Heart left ventricle (tissue), 16 donors: ENCODE data around the gene SAMD13. TPM values are rescaled to one million over a fixed set of nuclear protein-coding genes. Genes with fewer than 3 reads are reported as not detected.

Experiments
- ATAC-seq, 4 donors: fragments of 200-7000 bp; cut with Tn5 transposase; one replicate each; pipeline ENCODE4 v1.9.1; 2020 to 2022; ENCODE audit warnings: moderate library complexity in 4 of 4, mild to moderate bottlenecking in 3 of 4, moderate number of reproducible peaks in 1 of 4
- DNase-seq, 5 donors: peaks; one replicate each; pipeline ENCODE4 v3.0.0-alpha.2; 2020
- H3K27ac ChIP-seq, 12 donors: fragments of 200-600 bp; sonication (generic) in 4 of 12; one replicate each; pipeline versions ENCODE4 v1.5.0 to v1.8.0; 2016 to 2022; ENCODE audit warnings: mild to moderate bottlenecking in 2 of 12
- H3K27me3 ChIP-seq, 9 donors: fragments of 200-600 bp; sonication (generic) in 2 of 9; one replicate each; pipeline versions ENCODE4 v1.5.1 to v1.8.0; 2016 to 2022; ENCODE audit warnings: mild to moderate bottlenecking in 3 of 9
- H3K36me3 ChIP-seq, 9 donors: fragments of 200-600 bp; sonication (generic) in 2 of 9; one replicate each; pipeline versions ENCODE4 v1.5.0 to v1.8.0; 2018 to 2022; ENCODE audit warnings: mild to moderate bottlenecking in 2 of 9
- H3K4me1 ChIP-seq, 12 donors: fragments of 200-600 bp; sonication (generic) in 4 of 12; one replicate each; pipeline versions ENCODE4 v1.5.0 to v1.8.0; 2016 to 2022; ENCODE audit warnings: mild to moderate bottlenecking in 3 of 12
- H3K4me3 ChIP-seq, 12 donors: fragments of 200-600 bp; sonication (generic) in 4 of 12; one replicate each; pipeline versions ENCODE4 v1.5.0 to v1.8.0; 2017 to 2022; ENCODE audit warnings: mild to moderate bottlenecking in 9 of 12, moderate library complexity in 4 of 12
- H3K9me3 ChIP-seq, 12 donors: fragments of 200-600 bp; sonication (generic) in 4 of 12; one replicate each; pipeline versions ENCODE4 v1.5.0 to v1.8.0; 2016 to 2022; ENCODE audit warnings: mild to moderate bottlenecking in 1 of 12
- CTCF ChIP-seq, 12 donors: fragments of 200-600 bp; sonication (generic) in 4 of 12; IDR thresholded peaks; one replicate each; pipeline versions ENCODE4 v1.5.0 to v1.8.0; 2018 to 2022; ENCODE audit warnings: antibody characterized with exemption in 12 of 12, mild to moderate bottlenecking in 5 of 12
- POLR2A ChIP-seq, 2 donors: fragments of 450-650 bp; IDR thresholded peaks; one replicate each; pipeline ENCODE4 v1.6.1; 2017; ENCODE audit warnings: antibody characterized with exemption in 2 of 2, mild to moderate bottlenecking in 2 of 2, moderate library complexity in 2 of 2
- WGBS, 4 donors: extraction: QIAGEN DNeasy Blood & Tissue Kit in 2 of 4; methylation state at CpG; one replicate each; pipeline versions ENCODE4 v1.1.5 to v1.1.7; 2013 to 2018; 5-methylcytosine and 5-hydroxymethylcytosine counted together
- intact Hi-C, 10 donors: fragments of 100-400 bp; cut with DNase I; formaldehyde crosslinking; loops; one replicate each; pipeline versions ENCODE4 v1.11.1 to v1.14.2; 2022
- polyA plus RNA-seq, 2 donors: library from polyadenylated mRNA; stranded (reverse); fragments of 200-250 nt; gene quantifications; one replicate each; pipeline ENCODE4 v1.2.3, GENCODE V29; 2013
- total RNA-seq, 9 donors: library from RNA; depleted of rRNA in 2 of 9; stranded (reverse); fragments of >200 nt in 2 of 9; fragmentation: NEBNext Ultra II Directional in 3 of 9; extraction: Animal tissue kit (Norgen Biotek cat#: 25700) in 3 of 9; gene quantifications; one replicate each; pipeline versions ENCODE4 v1.1.0 to v1.2.4, GENCODE V29; 2016 to 2023
- donor health status: ischemic (EF 13 %, LVEDD 7.1; RV severe dilation, severe dysfunction).
- donor health status: healthy with polysubstance abuse.
- donor health status: DM: no; HTN: yes; CAD: no.
- donor health status: DM: no; HTN: no; CAD: no.
- donor health status: ischemic (EF 25% LVEDD 6.9; RV normal size, moderate dysfunction).
- donor health status: ischemic (EF 25% LVEDD 5.7; RV mildly dilated, moderate dysfunction).
- donor health status: healthy.
- donor health status: DM: yes; HTN: yes; CAD: no.
- donor health status: ischemic (EF 35%, LVEDD 5.7; RV mildly dilated, moderate dysfunction).
- donor health status: nonischemic (EF 11% LVEDD 7.7; RV severe dilation, severe dysfunction).
- donor health status: DM: yes; HTN: yes; CAD: no.
- donor health status: PGD.
- donor health status: ischemic (EF 29% LVEDD 5.4; RV normal size, mild dysfunction).
- donor health status: nonischemic (EF 23%, LVEDD 6.1; RV moderate dilation, normal function).

The SAMD13 gene
- total and polyA plus RNA-seq, 11 donors = 0.40 to 3.0 (median 1.5) TPM; not detected in 1

GRCh38 chr1:84370831-84371394 is 69.4 kb downstream of the SAMD13 start:
- no peaks in the 10 kb centered on the region for H3K9me3 ChIP-seq
- DNase-seq (no peak), ATAC-seq (no peak)
- intact Hi-C loops = no loop called here
- no peaks in the 10 kb centered on the region for H3K36me3 ChIP-seq
- 90 to 94% (median 92%) methylated on average over 4 of the region's 4 CpGs for WGBS, 4 donors
- TF ChIP-seq CTCF (IDR thresholded peaks at IDR 0.05) = no peak
- no peak for TF ChIP-seq POLR2A (IDR thresholded peaks at IDR 0.05)
- peaks cover 0 to 22% (median 7%) of the 10 kb centered on the region in 12 donors for H3K4me1 ChIP-seq
- no peak overlapping the region for H3K27ac ChIP-seq
- H3K4me3 ChIP-seq = no peak overlapping the region
- no peaks in the 10 kb centered on the region for H3K27me3 ChIP-seq

GRCh38 chr1:84373436-84374141 is 72.1 kb downstream of the SAMD13 start:
- WGBS, 4 donors = 42 to 65% (median 46%) methylated on average over 2 of the region's 2 CpGs

GRCh38 chr1:84374991-84375696 is 73.6 kb downstream of the SAMD13 start:
- Histone ChIP-seq H3K36me3 (no peaks in the 10 kb centered on the region), H3K9me3 (no peaks in the 10 kb centered on the region), H3K4me3 (no peak overlapping the region), H3K4me1 (peaks cover 0 to 34% (median 5%) of the 10 kb centered on the region in 12 donors), H3K27ac (peak overlapping the region in 6 of 12 donors; percentile 7 to 65 (median 50)), H3K27me3 (no peaks in the 10 kb centered on the region)
- TF ChIP-seq POLR2A (IDR thresholded peaks at IDR 0.05) (no peak), CTCF (IDR thresholded peaks at IDR 0.05) (no peak)
- peak in 3 of 4 donors; percentile 35 to 59 (median 49) for ATAC-seq
- DNase-seq = peak in 2 of 5 donors; percentile 11 to 33
- intact Hi-C loops = loop anchor here in 1 of 10 donors (5.0 kb wide), 1 partner anchor 73 kb away; the partner anchor contains the start of gene SAMD13
- 44 to 52% (median 49%) methylated on average over 5 of the region's 5 CpGs for WGBS, 4 donors

More at GRCh38 chr1:84373436-84374141, 72.1 kb downstream of the SAMD13 start:
- H3K27me3 ChIP-seq = no peaks in the 10 kb centered on the region
- no peak for TF ChIP-seq POLR2A (IDR thresholded peaks at IDR 0.05)
- no peak for TF ChIP-seq CTCF (IDR thresholded peaks at IDR 0.05)
- ATAC-seq (no peak), DNase-seq (no peak)
- H3K27ac ChIP-seq = no peak overlapping the region
- H3K9me3 ChIP-seq = no peaks in the 10 kb centered on the region
- H3K4me3 ChIP-seq = no peak overlapping the region
- no peaks in the 10 kb centered on the region for H3K36me3 ChIP-seq
- intact Hi-C loops = no loop called here
- H3K4me1 ChIP-seq = peaks cover 0 to 34% (median 5%) of the 10 kb centered on the region in 12 donors
